ENCODE measurements around the gene KRT33B. TPM values are rescaled to one million over a fixed set of nuclear protein-coding genes. Genes with fewer than 3 reads are reported as not detected.

The KRT33B gene
- not detected in 2 replicates for total RNA-seq

GRCh38 chr17:41369713-41370112 lies at the start of gene KRT33B:
Gene KRT33B (minus strand): TSS chr17:41369813. CDS start chr17:41369750, 63 bp downstream.

GRCh38 chr17:41396996-41397660 lies 27.5 kb upstream of the KRT33B start, which contains the start of gene KRT31:
Gene KRT31 (minus strand): TSS chr17:41397608. CDS start chr17:41397539, 69 bp downstream.

DNA sequence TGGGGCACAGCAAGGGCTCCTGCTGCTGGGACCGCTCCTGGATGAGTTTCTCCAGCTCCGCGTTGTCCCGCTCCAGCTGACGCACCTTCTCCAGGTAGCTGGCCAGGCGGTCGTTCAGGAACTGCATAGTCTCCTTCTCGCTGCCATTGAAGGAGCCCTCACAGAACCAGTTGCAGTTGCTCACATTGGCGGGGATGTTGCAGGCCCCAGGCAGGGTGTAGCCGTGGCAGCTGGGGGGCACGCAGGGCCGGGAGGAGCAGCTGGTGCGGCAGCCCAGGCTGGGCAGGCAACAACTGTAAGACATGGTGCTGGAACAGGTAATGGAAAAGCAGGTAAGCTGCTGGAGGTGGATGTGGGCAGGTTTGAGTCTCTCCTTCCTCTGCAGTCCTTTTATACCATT lies 12.3 kb upstream of the KRT33B start, which contains the start of gene KRT34:
Gene KRT34, minus strand, starts transcription at position 364 of the 400 bp plus-strand sequence. Its CDS starts 60 bp downstream, at position 304.

GRCh38 chr17:41350381-41350878 lies 19.2 kb downstream of the KRT33B start, which contains the start of gene KRT33A:
Gene KRT33A (minus strand): TSS chr17:41350828. CDS start chr17:41350767, 61 bp downstream.

DNA sequence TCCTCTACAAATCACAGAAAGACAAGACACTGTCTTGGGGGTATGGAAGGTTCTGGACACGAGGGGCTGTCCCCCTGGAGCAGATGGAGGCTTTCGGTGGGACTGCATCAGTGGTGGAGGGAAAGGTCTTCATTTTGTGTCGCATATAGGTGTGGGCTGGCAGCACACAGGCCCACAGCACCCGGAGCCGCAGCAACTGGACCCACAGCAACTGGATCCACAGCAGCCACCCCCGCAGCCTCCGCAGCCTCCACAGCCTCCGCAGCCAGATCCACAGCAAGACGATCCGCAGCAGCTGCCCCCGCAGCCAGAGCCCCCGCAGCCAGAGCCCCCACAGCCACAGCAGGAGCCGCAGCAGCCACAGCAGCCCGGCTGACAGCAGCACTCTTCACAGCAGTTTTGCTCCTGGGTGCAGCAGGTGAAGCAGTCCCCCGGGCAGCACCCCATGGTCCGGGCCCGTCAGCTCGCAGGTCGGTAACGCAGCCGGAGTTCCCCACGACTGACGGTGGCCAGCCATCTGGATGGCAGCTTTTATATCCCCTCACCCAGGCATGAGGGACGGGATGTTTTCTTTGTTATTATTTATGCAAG lies 54.3 kb downstream of the KRT33B start, which contains the start of gene KRTAP17-1:
Gene KRTAP17-1, minus strand, starts transcription at position 507 of the 591 bp plus-strand sequence. Its CDS starts 60 bp downstream, at position 447.

Other genes with a start within 250 kb of the KRT33B start
- not detected in 2 replicates for gene KRTAP4-12, start 245.6 kb downstream of the KRT33B start, total RNA-seq
- gene KRTAP4-6, start 229.3 kb downstream of the KRT33B start, total RNA-seq: not detected in 2 replicates
- not detected in 2 replicates for gene KRTAP4-5, start 220.0 kb downstream of the KRT33B start, total RNA-seq
- not detected in 2 replicates for gene KRTAP4-4, start 209.1 kb downstream of the KRT33B start, total RNA-seq
- gene KRTAP4-3, start 201.6 kb downstream of the KRT33B start, total RNA-seq: not detected in 2 replicates
- not detected in 2 replicates for gene KRTAP4-2, start 191.6 kb downstream of the KRT33B start, total RNA-seq
- not detected in 2 replicates for gene KRTAP4-1, start 184.9 kb downstream of the KRT33B start, total RNA-seq
- not detected in 2 replicates for gene KRTAP9-1, start 179.9 kb downstream of the KRT33B start, total RNA-seq
- not detected in 2 replicates for gene KRTAP9-2, start 143.2 kb downstream of the KRT33B start, total RNA-seq
- not detected in 2 replicates for gene KRTAP9-3, start 137.4 kb downstream of the KRT33B start, total RNA-seq
- gene KRTAP9-8, start 131.8 kb downstream of the KRT33B start, total RNA-seq: not detected in 2 replicates
- gene KRTAP9-4, start 120.1 kb downstream of the KRT33B start, total RNA-seq: not detected in 2 replicates
- not detected in 2 replicates for gene KRTAP9-9, start 114.4 kb downstream of the KRT33B start, total RNA-seq
- gene KRTAP9-6, start 104.4 kb downstream of the KRT33B start, total RNA-seq: not detected in 2 replicates
- gene KRTAP9-7, start 94.1 kb downstream of the KRT33B start, total RNA-seq: not detected in 2 replicates
- not detected in 2 replicates for gene KRTAP29-1, start 67.0 kb downstream of the KRT33B start, total RNA-seq
- not detected in 2 replicates for gene KRTAP16-1, start 60.5 kb downstream of the KRT33B start, total RNA-seq
- not detected in 2 replicates for gene KRTAP17-1, start 54.1 kb downstream of the KRT33B start, total RNA-seq
- not detected in 2 replicates for gene KRT33A, start 19.0 kb downstream of the KRT33B start, total RNA-seq
- not detected in 2 replicates for gene KRT34, start 12.5 kb upstream of the KRT33B start, total RNA-seq
- not detected in 2 replicates for gene KRT31, start 27.8 kb upstream of the KRT33B start, total RNA-seq
- not detected in 2 replicates for gene KRT37, start 54.8 kb upstream of the KRT33B start, total RNA-seq
- not detected in 2 replicates for gene KRT38, start 71.2 kb upstream of the KRT33B start, total RNA-seq
- gene KRT32, start 97.6 kb upstream of the KRT33B start, total RNA-seq: not detected in 2 replicates
- gene KRT35, start 111.3 kb upstream of the KRT33B start, total RNA-seq: 0.09 TPM in 1 of 2 replicates, not detected in the other
- gene KRT36, start 120.1 kb upstream of the KRT33B start, total RNA-seq: under 0.01 TPM in 1 of 2 replicates, not detected in the other
- not detected in 2 replicates for gene KRT13, start 135.8 kb upstream of the KRT33B start, total RNA-seq
- 0.56 and 1.8 TPM in 2 replicates for gene KRT15, start 149.1 kb upstream of the KRT33B start, total RNA-seq
- 144 and 171 TPM in 2 replicates for gene KRT19, start 158.5 kb upstream of the KRT33B start, total RNA-seq
- gene KRT9, start 202.2 kb upstream of the KRT33B start, total RNA-seq: not detected in 2 replicates
- 0.19 TPM in 1 of 2 replicates, not detected in the other for gene KRT14, start 217.1 kb upstream of the KRT33B start, total RNA-seq
- gene KRT16, start 243.0 kb upstream of the KRT33B start, total RNA-seq: 0.09 TPM in 1 of 2 replicates, not detected in the other